MM.1S (cell line): Measurements from ENCODE around the gene IFT80.

ENCODE experiments used
- DNase-seq: peaks from one replicate; pipeline ENCODE4 v3.0.0-alpha.2; 2015
- H2AFZ ChIP-seq: fragments of 300-600 bp; sonication (generic); 2 replicates; pipeline ENCODE4 v1.6.0; 2016; ENCODE audit warnings: antibody characterized with exemption, low read length
- H3F3A ChIP-seq: fragments of 300-600 bp; sonication (generic); 2 replicates; pipeline ENCODE4 v1.6.1; 2016; ENCODE audit warnings: mild to moderate bottlenecking, antibody characterized with exemption, low read length, moderate library complexity, mixed read lengths; ENCODE audit not compliant: insufficient read depth
- H3K27ac ChIP-seq: fragments of 300-600 bp; sonication (generic); 2 replicates; pipeline ENCODE4 v1.5.1; 2016; ENCODE audit warnings: mild to moderate bottlenecking, low read length
- H3K27me3 ChIP-seq: fragments of 300-600 bp; sonication (generic); replicated peaks from 2 replicates; pipeline ENCODE4 v1.6.0; 2016; ENCODE audit warnings: low read length; ENCODE audit not compliant: insufficient read depth
- H3K36me3 ChIP-seq: fragments of 300-600 bp; sonication (generic); replicated peaks from 2 replicates; pipeline ENCODE4 v1.6.1; 2016; ENCODE audit warnings: mild to moderate bottlenecking, low read length, mixed read lengths; ENCODE audit not compliant: insufficient read depth
- H3K4me1 ChIP-seq: fragments of 300-600 bp; sonication (generic); 2 replicates; pipeline ENCODE4 v1.6.1; 2016; ENCODE audit warnings: low read length, mixed read lengths
- H3K4me2 ChIP-seq: fragments of 300-600 bp; sonication (generic); 2 replicates; pipeline ENCODE4 v1.6.0; 2016; ENCODE audit warnings: low read depth, low read length
- H3K4me3 ChIP-seq: fragments of 300-600 bp; sonication (generic); 2 replicates; pipeline ENCODE4 v1.5.1; 2016; ENCODE audit warnings: low read length, mixed read lengths
- H3K79me2 ChIP-seq: fragments of 300-600 bp; sonication (generic); 2 replicates; pipeline ENCODE4 v1.6.1; 2016; ENCODE audit warnings: mixed run types, low read length, mixed read lengths
- H3K9ac ChIP-seq: fragments of 300-600 bp; sonication (generic); 2 replicates; pipeline ENCODE4 v1.6.1; 2016; ENCODE audit warnings: low read length, mixed read lengths
- H3K9me2 ChIP-seq: fragments of 300-600 bp; sonication (generic); replicated peaks from 2 replicates; pipeline ENCODE4 v1.6.1; 2016; ENCODE audit warnings: mild to moderate bottlenecking, low read length, mixed read lengths; ENCODE audit not compliant: insufficient read depth
- H3K9me3 ChIP-seq: fragments of 300-600 bp; sonication (generic); replicated peaks from 2 replicates; pipeline ENCODE4 v1.6.1; 2016; ENCODE audit warnings: mild to moderate bottlenecking, low read length, mixed read lengths; ENCODE audit not compliant: insufficient read depth
- H4K20me1 ChIP-seq: fragments of 300-600 bp; sonication (generic); 2 replicates; pipeline ENCODE4 v1.6.1; 2016; ENCODE audit warnings: mild to moderate bottlenecking, low read length, moderate library complexity, mixed read lengths; ENCODE audit not compliant: insufficient read depth
- CTCF ChIP-seq: fragments of 300-600 bp; sonication (generic); IDR thresholded peaks from 2 replicates; pipeline ENCODE4 v1.5.1; 2016; ENCODE audit warnings: antibody characterized with exemption, low read length, mixed read lengths
- EZH2 ChIP-seq: fragments of 300-600 bp; sonication (generic); optimal IDR thresholded peaks from 2 replicates; pipeline ENCODE3; 2017; ENCODE audit warnings: low read depth, mild to moderate bottlenecking, antibody characterized with exemption, low read length, mixed read lengths
- EZH2phosphoT487 ChIP-seq: fragments of 300-600 bp; sonication (generic); IDR thresholded peaks from 2 replicates; pipeline ENCODE4 v1.6.1; 2018; ENCODE audit warnings: antibody characterized with exemption, low read length

IFT80 gene

GRCh38 chr3:160376681-160377080, 22.3 kb downstream of the IFT80 start:
- H3F3A ChIP-seq: no peaks in the 10 kb centered on the region
- H3K27me3 ChIP-seq: no peaks in the 10 kb centered on the region
- no peaks in the 10 kb centered on the region for H3K4me1 ChIP-seq
- H3K79me2 ChIP-seq: no peaks in the 10 kb centered on the region
- no peaks in the 10 kb centered on the region; the same call in 1 of the 2 replicates for H3K36me3 ChIP-seq
- H4K20me1 ChIP-seq: no peaks in the 10 kb centered on the region
- no peak overlapping the region for H3K4me2 ChIP-seq
- H3K27ac ChIP-seq: no peak overlapping the region
- no peaks in the 10 kb centered on the region for H3K9me2 ChIP-seq
- H3K4me3 ChIP-seq: no peak overlapping the region
- H2AFZ ChIP-seq: no peak overlapping the region
- H3K9me3 ChIP-seq: no peaks in the 10 kb centered on the region
- DNase-seq: no peak
- H3K9ac ChIP-seq: no peak overlapping the region
- TF ChIP-seq EZH2 (no peak), CTCF (no peak), EZH2phosphoT487 (no peak)

GRCh38 chr3:160374925-160375324, 24.1 kb downstream of the IFT80 start:
- DNase-seq: no peak
- Histone ChIP-seq H3K4me3 (no peak overlapping the region), H3K27me3 (no peaks in the 10 kb centered on the region), H3K27ac (no peak overlapping the region), H4K20me1 (no peaks in the 10 kb centered on the region), H3K9me3 (no peaks in the 10 kb centered on the region), H3K79me2 (no peaks in the 10 kb centered on the region), H3K4me1 (peaks cover 9% of the 10 kb centered on the region), H3K4me2 (no peak overlapping the region), H3K9me2 (no peaks in the 10 kb centered on the region), H3K9ac (no peak overlapping the region), H3F3A (peaks cover 4% of the 10 kb centered on the region), H3K36me3 (no peaks in the 10 kb centered on the region; the same call in 1 of the 2 replicates), H2AFZ (no peak overlapping the region)
- no peak for TF ChIP-seq EZH2phosphoT487
- TF ChIP-seq EZH2: no peak
- TF ChIP-seq CTCF: no peak

GRCh38 chr3:160374472-160374871, 24.6 kb downstream of the IFT80 start:
- Histone ChIP-seq H4K20me1 (no peaks in the 10 kb centered on the region), H3K4me1 (peaks cover 11% of the 10 kb centered on the region), H3K4me3 (no peak overlapping the region), H3K9me2 (no peaks in the 10 kb centered on the region), H3K9ac (no peak overlapping the region), H3K27me3 (no peaks in the 10 kb centered on the region), H3F3A (peaks cover 6% of the 10 kb centered on the region), H2AFZ (no peak overlapping the region), H3K9me3 (no peaks in the 10 kb centered on the region), H3K4me2 (no peak overlapping the region), H3K79me2 (no peaks in the 10 kb centered on the region), H3K36me3 (no peaks in the 10 kb centered on the region; the same call in 1 of the 2 replicates), H3K27ac (no peak overlapping the region)
- TF ChIP-seq EZH2 (no peak), EZH2phosphoT487 (no peak), CTCF (no peak)
- DNase-seq: no peak
